Nephron (organoid): ENCODE data around the gene HOXB6.

Experiments
- H3K27ac Mint-ChIP-seq, 3 experiments: 2 replicates each; pipeline ENCODE4 v1.8.0; 2020; ENCODE audit warnings: mixed read lengths in 3 of 3, mild to moderate bottlenecking in 2 of 3, moderate library complexity in 1 of 3
- H3K27me3 Mint-ChIP-seq: 2 replicates; pipeline ENCODE4 v1.8.0; 2021; ENCODE audit warnings: low read depth, mild to moderate bottlenecking, moderate library complexity, mixed read lengths
- H3K36me3 Mint-ChIP-seq: 2 replicates; pipeline ENCODE4 v1.8.0; 2020; ENCODE audit warnings: low read depth, mixed read lengths
- H3K4me1 Mint-ChIP-seq: 2 replicates; pipeline ENCODE4 v1.8.0; 2020; ENCODE audit warnings: mixed read lengths
- H3K4me3 Mint-ChIP-seq, 3 experiments: 2 replicates each; pipeline ENCODE4 v1.8.0; 2020; ENCODE audit warnings: mild to moderate bottlenecking in 3 of 3, mixed read lengths in 3 of 3, moderate library complexity in 2 of 3
- H3K9me3 Mint-ChIP-seq: 2 replicates; pipeline ENCODE4 v1.8.0; 2020; ENCODE audit warnings: mixed read lengths
- TF ChIP-seq, protein P1 (sequence below), 3 experiments: fragments of 200-600 bp; sonication (generic); IDR thresholded peaks; one replicate each; pipeline ENCODE4 v1.5.0; 2021; ENCODE audit warnings: antibody characterized with exemption in 3 of 3; ENCODE audit not compliant: unreplicated experiment in 3 of 3

Gene HOXB6

DNA sequence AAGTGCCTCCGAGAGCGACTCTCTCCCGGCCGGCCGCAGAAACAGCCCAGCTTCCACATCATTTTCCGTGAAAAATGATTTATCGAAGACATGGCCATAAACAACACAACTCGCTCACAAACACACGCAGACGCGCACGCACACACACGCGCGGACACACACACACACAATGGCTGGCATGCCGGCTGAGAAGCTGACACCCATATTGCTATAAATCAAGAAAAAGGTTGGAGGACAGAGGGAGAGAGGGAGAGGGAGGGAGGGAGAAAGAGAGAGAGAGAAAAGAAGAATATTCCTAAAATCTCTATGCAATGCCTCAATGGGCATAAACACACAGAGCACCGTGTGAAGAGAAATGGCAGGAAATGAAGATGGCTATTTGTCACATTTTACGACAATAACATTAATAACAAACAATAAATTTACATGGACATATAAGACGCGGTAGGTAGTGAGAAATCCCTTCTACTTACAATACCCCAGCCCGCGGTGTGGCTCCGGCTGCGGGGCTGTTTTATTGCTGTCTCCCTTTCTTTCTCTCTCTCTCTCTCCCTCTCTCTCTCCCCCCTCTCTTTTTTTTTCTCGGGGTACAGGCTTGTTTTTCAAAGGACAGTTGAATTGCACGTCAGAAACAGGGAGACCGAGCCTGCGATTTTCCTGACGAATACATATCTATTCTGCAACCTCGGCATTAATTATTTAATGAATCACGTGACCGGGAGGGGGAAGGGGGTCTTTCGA is 36.1 kb downstream of the HOXB6 start:
- Mint-ChIP-seq H3K27ac (no peak overlapping the region), H3K4me3 (peak overlapping the region in 1 of 3 experiments; percentile 85), H3K36me3 (peaks cover 16% of the 10 kb centered on the region), H3K27me3 (peaks cover 28% of the 10 kb centered on the region), H3K9me3 (no peaks in the 10 kb centered on the region), H3K4me1 (peaks cover 37% of the 10 kb centered on the region)
- TF ChIP-seq, protein P1, sequence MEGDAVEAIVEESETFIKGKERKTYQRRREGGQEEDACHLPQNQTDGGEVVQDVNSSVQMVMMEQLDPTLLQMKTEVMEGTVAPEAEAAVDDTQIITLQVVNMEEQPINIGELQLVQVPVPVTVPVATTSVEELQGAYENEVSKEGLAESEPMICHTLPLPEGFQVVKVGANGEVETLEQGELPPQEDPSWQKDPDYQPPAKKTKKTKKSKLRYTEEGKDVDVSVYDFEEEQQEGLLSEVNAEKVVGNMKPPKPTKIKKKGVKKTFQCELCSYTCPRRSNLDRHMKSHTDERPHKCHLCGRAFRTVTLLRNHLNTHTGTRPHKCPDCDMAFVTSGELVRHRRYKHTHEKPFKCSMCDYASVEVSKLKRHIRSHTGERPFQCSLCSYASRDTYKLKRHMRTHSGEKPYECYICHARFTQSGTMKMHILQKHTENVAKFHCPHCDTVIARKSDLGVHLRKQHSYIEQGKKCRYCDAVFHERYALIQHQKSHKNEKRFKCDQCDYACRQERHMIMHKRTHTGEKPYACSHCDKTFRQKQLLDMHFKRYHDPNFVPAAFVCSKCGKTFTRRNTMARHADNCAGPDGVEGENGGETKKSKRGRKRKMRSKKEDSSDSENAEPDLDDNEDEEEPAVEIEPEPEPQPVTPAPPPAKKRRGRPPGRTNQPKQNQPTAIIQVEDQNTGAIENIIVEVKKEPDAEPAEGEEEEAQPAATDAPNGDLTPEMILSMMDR (IDR thresholded peaks at IDR 0.05; ENCODE audit: unreplicated experiment in 3 of 3), result no peak

DNA sequence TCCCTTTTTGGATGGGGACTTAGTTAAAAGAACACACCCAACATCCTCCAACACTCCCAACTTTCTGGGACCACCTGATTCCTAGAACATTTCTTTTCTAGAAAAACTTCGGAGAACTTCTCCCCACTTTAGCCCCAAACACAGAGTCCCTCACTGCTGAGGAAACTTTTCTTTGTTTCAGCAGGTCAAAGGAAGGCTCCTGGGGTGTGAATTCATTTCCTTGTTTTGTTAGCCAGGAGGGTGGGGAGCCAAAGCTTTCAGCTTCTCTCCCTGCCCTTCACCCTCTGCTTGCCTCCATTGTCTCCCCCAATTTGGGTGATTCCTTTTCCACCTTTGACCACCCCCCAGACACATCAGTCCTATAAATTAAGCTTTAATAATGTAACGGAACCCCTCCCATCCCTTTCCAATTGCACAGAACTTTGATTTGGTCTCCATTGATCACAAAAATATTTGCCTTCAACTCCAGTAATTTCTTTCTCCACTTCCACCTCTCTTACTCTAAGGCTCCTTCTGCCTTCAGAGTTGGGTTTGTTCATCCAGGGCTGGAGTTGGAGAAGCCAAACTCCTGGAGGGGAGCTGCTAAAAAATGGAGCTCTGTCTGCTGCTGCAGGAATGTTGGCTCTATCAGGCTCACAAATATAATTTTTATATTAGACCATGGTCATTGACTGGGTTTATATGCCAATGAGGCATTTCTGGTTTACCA is 37.0 kb downstream of the HOXB6 start:
- H3K27me3 Mint-ChIP-seq, result peaks cover 21% of the 10 kb centered on the region
- peak overlapping the region in 1 of 3 experiments; percentile 85 for H3K4me3 Mint-ChIP-seq
- TF ChIP-seq, protein P1 (IDR thresholded peaks at IDR 0.05; ENCODE audit: unreplicated experiment in 3 of 3), result no peak
- H3K36me3 Mint-ChIP-seq, result peaks cover 8% of the 10 kb centered on the region
- no peaks in the 10 kb centered on the region for H3K9me3 Mint-ChIP-seq
- no peak overlapping the region for H3K27ac Mint-ChIP-seq
- H3K4me1 Mint-ChIP-seq, result peaks cover 37% of the 10 kb centered on the region

DNA sequence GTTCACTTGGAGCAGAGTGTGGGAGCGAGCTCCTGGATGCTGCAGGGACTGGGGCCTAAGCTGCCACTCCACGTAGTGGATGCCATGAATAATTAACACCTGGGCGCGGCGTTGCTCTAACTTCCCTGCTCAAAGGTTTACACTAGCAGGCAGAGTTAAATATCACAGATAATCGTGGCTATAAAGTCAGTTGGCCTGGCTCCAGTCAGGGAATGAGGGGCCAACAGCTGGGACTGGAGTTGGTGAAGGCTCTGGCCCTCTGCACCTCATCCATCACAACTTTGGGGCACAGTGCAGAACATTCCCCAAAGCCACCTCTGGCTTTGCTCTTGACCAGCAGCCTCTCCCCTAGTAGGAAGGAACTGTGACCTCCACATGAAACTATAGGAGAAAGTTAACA is 37.6 kb downstream of the HOXB6 start:
- Mint-ChIP-seq H3K36me3 (peaks cover 6% of the 10 kb centered on the region), H3K27me3 (peaks cover 17% of the 10 kb centered on the region), H3K9me3 (no peaks in the 10 kb centered on the region), H3K4me3 (no peak overlapping the region), H3K4me1 (peaks cover 37% of the 10 kb centered on the region), H3K27ac (no peak overlapping the region)
- TF ChIP-seq, protein P1 (IDR thresholded peaks at IDR 0.05; ENCODE audit: unreplicated experiment in 3 of 3), result no peak

DNA sequence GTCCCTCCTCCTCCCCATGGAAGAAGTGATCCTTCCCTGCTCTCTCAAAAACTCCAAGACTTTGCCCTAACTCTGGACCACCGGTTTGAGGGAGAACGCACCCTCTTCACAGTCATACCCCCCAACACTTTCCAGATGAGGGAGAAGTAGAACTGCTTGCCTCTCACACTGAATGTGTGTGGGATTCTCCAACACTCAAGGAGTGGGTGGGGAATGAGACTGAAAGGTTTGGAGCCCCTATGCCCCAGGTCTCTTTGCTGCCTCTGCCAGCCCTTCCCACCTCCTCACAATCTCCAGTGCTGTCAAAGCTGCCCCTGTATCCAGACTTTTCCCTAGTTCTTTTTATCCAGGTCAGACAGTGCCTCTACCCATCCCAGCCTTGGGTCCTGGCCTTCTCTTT is 38.1 kb downstream of the HOXB6 start:
- TF ChIP-seq, protein P1 (IDR thresholded peaks at IDR 0.05; ENCODE audit: unreplicated experiment in 3 of 3), result no peak

DNA sequence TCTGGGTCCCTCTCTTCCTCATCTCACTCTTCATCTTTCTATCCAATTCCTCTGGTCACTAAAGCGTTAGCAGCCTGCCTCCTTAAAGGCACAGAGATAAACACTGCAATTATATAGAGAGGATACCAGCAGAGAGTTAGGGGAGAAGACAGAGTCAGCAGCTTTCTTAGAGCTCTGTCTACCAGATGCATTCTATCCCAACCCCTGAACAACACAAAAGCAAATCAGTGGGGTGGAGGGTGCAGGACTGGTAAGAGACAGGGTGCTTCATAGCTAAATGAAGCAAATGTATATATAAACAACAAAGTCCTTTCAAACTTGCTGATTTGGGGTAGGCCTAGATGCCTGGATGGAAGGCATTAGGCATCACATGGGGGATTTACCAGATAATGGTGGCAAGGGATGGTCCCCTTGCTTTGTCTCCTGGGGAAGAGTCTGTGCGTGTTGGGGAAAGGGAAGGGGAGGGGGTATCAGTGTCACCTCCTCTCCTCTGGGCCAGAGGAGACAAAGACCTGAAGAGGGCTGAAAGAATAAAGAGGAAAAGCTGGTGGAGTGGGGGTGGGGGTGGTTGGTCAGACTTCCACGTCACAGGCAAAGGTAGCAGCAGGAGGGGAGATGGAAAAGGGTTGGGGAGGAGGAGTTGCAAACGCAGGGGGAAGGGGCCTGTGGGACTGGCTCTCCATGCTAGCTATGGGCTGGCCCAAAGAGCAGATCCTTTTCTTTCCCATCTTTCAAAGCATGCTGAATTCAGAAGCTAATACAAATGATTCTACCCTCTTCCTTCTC is 38.7 kb downstream of the HOXB6 start:
- no peak overlapping the region for H3K27ac Mint-ChIP-seq
- TF ChIP-seq, protein P1 (IDR thresholded peaks at IDR 0.05; ENCODE audit: unreplicated experiment in 3 of 3), result no peak
- H3K9me3 Mint-ChIP-seq, result no peaks in the 10 kb centered on the region
- no peak overlapping the region for H3K4me3 Mint-ChIP-seq
- H3K27me3 Mint-ChIP-seq, result peaks cover 10% of the 10 kb centered on the region
- peaks cover under 1% of the 10 kb centered on the region for H3K36me3 Mint-ChIP-seq
- peaks cover 38% of the 10 kb centered on the region for H3K4me1 Mint-ChIP-seq

More for the DNA sequence above, 38.1 kb downstream of the HOXB6 start:
- H3K9me3 Mint-ChIP-seq, result no peaks in the 10 kb centered on the region
- peaks cover 14% of the 10 kb centered on the region for H3K27me3 Mint-ChIP-seq
- no peak overlapping the region for H3K27ac Mint-ChIP-seq
- H3K36me3 Mint-ChIP-seq, result peaks cover 6% of the 10 kb centered on the region
- H3K4me1 Mint-ChIP-seq, result peaks cover 38% of the 10 kb centered on the region
- no peak overlapping the region for H3K4me3 Mint-ChIP-seq
